Uterus (tissue), 4 donors: Measurements from ENCODE around the gene TTLL4. TPM values are rescaled to one million over a fixed set of nuclear protein-coding genes. Genes with fewer than 3 reads are reported as not detected.

ENCODE experiments used
- DNase-seq, 2 donors: peaks; one replicate each; pipeline ENCODE4 v3.0.0-alpha.2; 2019 to 2020
- H3K27ac ChIP-seq, 2 donors: fragments of 200-600 bp; sonication (generic); 1 replicate in 1 of 2; 2 replicates in 1 of 2; pipeline ENCODE4 v1.5.1; 2016 to 2018
- H3K27me3 ChIP-seq, 2 donors: fragments of 200-600 bp; sonication (generic); one replicate each; pipeline ENCODE4 v1.5.1; 2018 to 2019; ENCODE audit warnings: control low read depth in 1 of 2
- H3K36me3 ChIP-seq, 2 donors: fragments of 200-600 bp; sonication (generic); one replicate each; pipeline ENCODE4 v1.5.1; 2019; ENCODE audit warnings: control low read depth in 1 of 2
- H3K4me1 ChIP-seq, 2 donors: fragments of 200-600 bp; sonication (generic); one replicate each; pipeline ENCODE4 v1.5.1; 2018 to 2019; ENCODE audit warnings: control low read depth in 1 of 2
- H3K4me3 ChIP-seq, 2 donors: fragments of 200-600 bp; sonication (generic); 1 replicate in 1 of 2; 2 replicates in 1 of 2; pipeline ENCODE4 v1.5.1; 2018 to 2019; ENCODE audit warnings: mild to moderate bottlenecking in 1 of 2
- H3K9me3 ChIP-seq, 2 donors: fragments of 200-600 bp; sonication (generic); one replicate each; pipeline ENCODE4 v1.5.1; 2019; ENCODE audit warnings: control low read depth in 1 of 2
- CTCF ChIP-seq, 4 experiments: fragments of 200-600 bp in 2 of 4; fragments of 450-650 bp in 2 of 4; sonication (generic) in 2 of 4; IDR thresholded peaks; one replicate each; pipeline ENCODE4 v1.5.1; 2016 to 2019; ENCODE audit warnings: antibody characterized with exemption in 4 of 4, mild to moderate bottlenecking in 2 of 4, moderate library complexity in 1 of 4
- POLR2A ChIP-seq, 2 donors: fragments of 450-650 bp; IDR thresholded peaks; one replicate each; pipeline ENCODE4 v1.6.1; 2016; ENCODE audit warnings: antibody characterized with exemption in 2 of 2, mild to moderate bottlenecking in 1 of 2, moderate library complexity in 1 of 2
- intact Hi-C: fragments of 100-400 bp; cut with DNase I; formaldehyde crosslinking; loops from one replicate; pipeline ENCODE4 v1.15.1; 2023; ENCODE audit warnings: low total_unique reads
- total RNA-seq, 4 donors: library from RNA; depleted of rRNA in 3 of 4; stranded (reverse); fragments of >200 nt in 3 of 4; gene quantifications; one replicate each; pipeline versions ENCODE4 v1.1.0 to v1.2.4, GENCODE V29; 2014 to 2023
- donor health status: DM: yes; HTN: yes; CAD: no.

TTLL4 gene
- total RNA-seq, 4 donors from 2014 or later = 13.1 to 117 (median 25.7) TPM

GRCh38 chr2:218802386-218802994 lies 91.9 kb downstream of the TTLL4 start:
- Histone ChIP-seq H3K9me3 (no peaks in the 10 kb centered on the region), H3K27me3 (no peaks in the 10 kb centered on the region), H3K4me3 (no peak overlapping the region), H3K27ac (no peak overlapping the region), H3K4me1 (peaks cover 0 to 7% of the 10 kb centered on the region in 2 donors), H3K36me3 (no peaks in the 10 kb centered on the region)
- no peak for DNase-seq
- TF ChIP-seq POLR2A (IDR thresholded peaks at IDR 0.05) (no peak), CTCF (IDR thresholded peaks at IDR 0.05) (no peak)
- intact Hi-C loops = no loop called here

- H3K4me3 ChIP-seq = no peak overlapping the region
- H3K9me3 ChIP-seq = no peaks in the 10 kb centered on the region
- TF ChIP-seq CTCF (IDR thresholded peaks at IDR 0.05) = no peak
- H3K4me1 ChIP-seq = peaks cover 0 to 7% of the 10 kb centered on the region in 2 donors
- intact Hi-C loops = no loop called here
- peak overlapping the region in 1 of 2 donors; percentile 80 for H3K27ac ChIP-seq
- H3K27me3 ChIP-seq = no peaks in the 10 kb centered on the region
- DNase-seq = no peak
- no peaks in the 10 kb centered on the region for H3K36me3 ChIP-seq
Observed at GRCh38 chr2:218804817-218805216, 94.2 kb downstream of the TTLL4 start.

Other genes with a start within 250 kb of the TTLL4 start
- gene USP37, start 142.5 kb upstream of the TTLL4 start, total RNA-seq = 10 to 100 TPM in 3 of 4 donors, 1 to 10 TPM in 1; 9.1 to 59.3 (median 20.7) TPM
- 10 to 100 TPM; 42.1 to 78.2 (median 51.2) TPM for gene CNOT9, start 142.0 kb upstream of the TTLL4 start, total RNA-seq
- 1 to 10 TPM in 2 of 4 donors, under 1 TPM in 1, not detected in 1; 0.26 to 2.4 (median 1.2) TPM for gene PLCD4, start 102.9 kb upstream of the TTLL4 start, total RNA-seq
- 10 to 100 TPM; 11.8 to 40.3 (median 15.7) TPM for gene ZNF142, start 51.2 kb upstream of the TTLL4 start, total RNA-seq
- gene BCS1L, start 51.2 kb upstream of the TTLL4 start, total RNA-seq = 10 to 100 TPM in 2 of 4 donors, 1 to 10 TPM in 1, not detected in 1; 7.4 to 40.0 (median 29.9) TPM
- gene RNF25, start 38.8 kb upstream of the TTLL4 start, total RNA-seq = 10 to 100 TPM in 2 of 4 donors, 1 to 10 TPM in 2; 5.6 to 33.8 (median 11.5) TPM
- gene STK36, start 38.7 kb upstream of the TTLL4 start, total RNA-seq = 10 to 100 TPM in 3 of 4 donors, 1 to 10 TPM in 1; 7.4 to 52.1 (median 45.5) TPM
- 10 to 100 TPM in 2 of 4 donors, 1 to 10 TPM in 2; 4.1 to 15.7 (median 8.7) TPM for gene CYP27A1, start 71.3 kb downstream of the TTLL4 start, total RNA-seq
- gene PRKAG3, start 121.0 kb downstream of the TTLL4 start, total RNA-seq = not detected
- 1 to 10 TPM in 3 of 4 donors, not detected in 1; 1.0 to 2.1 (median 1.9) TPM for gene WNT6, start 149.0 kb downstream of the TTLL4 start, total RNA-seq
- under 1 TPM in 2 of 4 donors, not detected in 2; 0.15 to 0.97 TPM for gene WNT10A, start 170.0 kb downstream of the TTLL4 start, total RNA-seq
- gene CDK5R2, start 248.8 kb downstream of the TTLL4 start, total RNA-seq = not detected